HCT116 (cell line): ENCODE results near the gene C6orf62. TPM values are rescaled to one million over a fixed set of nuclear protein-coding genes. Genes with fewer than 3 reads are reported as not detected.
"Not testable (repeated sequence)": the region's sequence is repeated elsewhere in the genome, so short reads cannot be mapped to it uniquely, and the experiment has no call there.

Experiments
- ATAC-seq: fragments of 200-7000 bp; cut with Tn5 transposase; 2 replicates; pipeline ENCODE4 v1.9.1; 2020; ENCODE audit warnings: mild to moderate bottlenecking, moderate library complexity
- BruUV-seq: library from RNA; stranded (reverse); fragments of 400-500 nt; replicated peaks from 2 replicates; lab custom pipeline; 2021; lab: Mats Ljungman, UMichigan
- CTCF ChIA-PET: fragments of 300-600 bp; sonication (Branson Sonifier 250); formaldehyde crosslinking; loops from one replicate; lab custom pipeline; 2021; ENCODE audit warnings: antibody characterized with exemption; lab: Charles Lee
- POLR2A ChIA-PET: fragments of 300-600, 350-600 bp; sonication (Branson Sonifier 250); formaldehyde crosslinking; loops from one replicate; lab custom pipeline; 2021; ENCODE audit warnings: antibody characterized with exemption; lab: Charles Lee
- RAD21 ChIA-PET, 2 experiments: fragments of 300-600 bp; sonication (Branson Sonifier 250); formaldehyde crosslinking; loops; one replicate each; lab custom pipeline; 2023; ENCODE audit warnings: low total read pairs in 2 of 2; ENCODE audit not compliant: uncharacterized antibody in 2 of 2, unreplicated experiment in 2 of 2, low non-redundant PET in 1 of 2; lab: Charles Lee
- DNase-seq: peaks from one replicate; pipeline ENCODE4 v3.0.0-alpha.2; 2010; ENCODE audit warnings: low read depth, low spot score
- H2AFZ ChIP-seq: fragments of 200-600 bp; shearing (Covaris generic), sonication (generic); 2 replicates; pipeline ENCODE4 v1.6.1; 2017; ENCODE audit warnings: low read depth, mixed run types, mixed read lengths, antibody characterized with exemption, low read length; ENCODE audit not compliant: poor library complexity, severe bottlenecking
- H3K27ac ChIP-seq: 2 replicates; pipeline ENCODE4 v1.5.1; 2012; ENCODE audit warnings: low read depth, low read length
- H3K27me3 ChIP-seq: fragments of 200-600 bp; sonication (generic); 2 replicates; pipeline ENCODE4 v1.6.1; 2016; ENCODE audit warnings: mixed run types, low read length, mixed read lengths; ENCODE audit not compliant: insufficient read depth
- H3K36me3 ChIP-seq, 2 experiments: fragments of 200-500 bp in 1 of 2; fragments of 200-600 bp in 1 of 2; sonication (Bioruptor generic) in 1 of 2; sonication (generic) in 1 of 2; 2 replicates each; pipeline versions ENCODE4 v1.5.1 to v1.6.1; 2014 to 2016; ENCODE audit warnings: low read length in 2 of 2, inconsistent platforms in 1 of 2, mixed read lengths in 1 of 2, mixed run types in 1 of 2; ENCODE audit not compliant: insufficient read depth in 2 of 2, control insufficient read depth in 1 of 2
- H3K4me1 ChIP-seq, 2 experiments: fragments of 200-600 bp in 1 of 2; sonication (generic) in 1 of 2; 2 replicates each; pipeline versions ENCODE4 v1.5.1 to v1.6.1; 2012 to 2017; ENCODE audit warnings: low read length in 2 of 2, inconsistent platforms in 1 of 2, mild to moderate bottlenecking in 1 of 2, mixed read lengths in 1 of 2, mixed run types in 1 of 2, moderate library complexity in 1 of 2; ENCODE audit not compliant: insufficient read depth in 2 of 2, control insufficient read depth in 1 of 2
- H3K4me2 ChIP-seq: fragments of 200-600 bp; sonication (generic); 2 replicates; pipeline ENCODE4 v1.6.1; 2017; ENCODE audit warnings: mixed run types, low read length, mixed read lengths
- H3K4me3 ChIP-seq, 2 experiments: fragments of 200-600 bp in 1 of 2; sonication (generic) in 1 of 2; replicated peaks in 1 of 2; 2 replicates each; pipeline ENCODE4 v1.5.1; 2011 to 2016; ENCODE audit warnings: low read length in 2 of 2, control low read depth in 1 of 2, low read depth in 1 of 2, mild to moderate bottlenecking in 1 of 2, mixed read lengths in 1 of 2, mixed run types in 1 of 2
- H3K79me2 ChIP-seq: fragments of 200-600 bp; sonication (generic); 2 replicates; pipeline ENCODE4 v1.6.1; 2017; ENCODE audit warnings: mild to moderate bottlenecking, mixed run types, low read length, moderate library complexity, mixed read lengths; ENCODE audit not compliant: insufficient read depth
- H3K9ac ChIP-seq: fragments of 200-600 bp; sonication (generic); 2 replicates; pipeline ENCODE4 v1.6.1; 2016; ENCODE audit warnings: low read length, mixed read lengths
- H3K9me2 ChIP-seq: fragments of 200-600 bp; sonication (generic), shearing (Covaris generic); 2 replicates; pipeline ENCODE4 v1.6.1; 2017; ENCODE audit warnings: mixed run types, mild to moderate bottlenecking, moderate library complexity; ENCODE audit not compliant: insufficient read depth
- H3K9me3 ChIP-seq, 2 experiments: fragments of 200-500 bp in 1 of 2; fragments of 200-600 bp in 1 of 2; sonication (Bioruptor generic) in 1 of 2; sonication (generic) in 1 of 2; 2 replicates each; pipeline ENCODE4 v1.6.1; 2014 to 2017; ENCODE audit warnings: low read length in 2 of 2, mixed read lengths in 2 of 2, inconsistent platforms in 1 of 2, low read depth in 1 of 2, mild to moderate bottlenecking in 1 of 2, mixed run types in 1 of 2, moderate library complexity in 1 of 2; ENCODE audit not compliant: control insufficient read depth in 1 of 2, insufficient read depth in 1 of 2
- H4K20me1 ChIP-seq: fragments of 200-600 bp; sonication (generic), shearing (Covaris generic); 2 replicates; pipeline ENCODE4 v1.6.1; 2017; ENCODE audit warnings: mixed run types, mild to moderate bottlenecking, moderate library complexity; ENCODE audit not compliant: insufficient read depth
- CBX3 ChIP-seq: IDR thresholded peaks from 2 replicates; pipeline ENCODE4 v1.6.1; 2012; ENCODE audit warnings: low read depth
- ELF1 ChIP-seq: IDR thresholded peaks from 2 replicates; pipeline ENCODE4 v1.6.1; 2012; ENCODE audit warnings: low read depth, borderline replicate concordance
- EZH2phosphoT487 ChIP-seq: fragments of 200-600 bp; IDR thresholded peaks from 2 replicates; pipeline ENCODE4 v1.6.1; 2018; ENCODE audit warnings: antibody characterized with exemption, borderline replicate concordance
- FOSL1 ChIP-seq: IDR thresholded peaks from 2 replicates; pipeline ENCODE4 v1.6.1; 2012; ENCODE audit warnings: low read depth
- JUND ChIP-seq: IDR thresholded peaks from 2 replicates; pipeline ENCODE4 v1.6.1; 2012
- POLR2A ChIP-seq: IDR thresholded peaks from 2 replicates; pipeline ENCODE4 v1.7.0; 2011; ENCODE audit warnings: borderline replicate concordance; ENCODE audit not compliant: insufficient read depth, insufficient read length; ENCODE audit errors: extremely low read depth
- POLR2AphosphoS5 ChIP-seq: IDR thresholded peaks from 2 replicates; pipeline ENCODE4 v1.6.1; 2011; ENCODE audit warnings: mild to moderate bottlenecking, low read depth, low read length, moderate library complexity
- SIN3A ChIP-seq: IDR thresholded peaks from 2 replicates; pipeline ENCODE4 v1.6.1; 2012; ENCODE audit warnings: low read depth
- SP1 ChIP-seq: IDR thresholded peaks from 2 replicates; pipeline ENCODE4 v1.6.1; 2012; ENCODE audit warnings: low read depth
- SRF ChIP-seq: IDR thresholded peaks from 2 replicates; pipeline ENCODE4 v1.6.1; 2012; ENCODE audit warnings: low read depth
- TCF7L2 ChIP-seq: IDR thresholded peaks from 2 replicates; pipeline ENCODE4 v1.7.0; 2011; ENCODE audit warnings: borderline replicate concordance, inconsistent platforms; ENCODE audit not compliant: insufficient read depth, insufficient read length; ENCODE audit errors: extremely low read depth
- ZFX ChIP-seq: fragments of 450-650 bp; IDR thresholded peaks from 2 replicates; pipeline ENCODE4 v1.6.1; 2017
- intact Hi-C: fragments of 100-400 bp; cut with micrococcal nuclease; formaldehyde crosslinking; loops from 2 replicates; pipeline ENCODE4 v1.10.0; 2022
- total RNA-seq: library from RNA; stranded (reverse); gene quantifications from one replicate; pipeline ENCODE4 v1.2.1, GENCODE V29; 2021; ENCODE audit not compliant: unreplicated experiment
- TF ChIP-seq, protein P1 (sequence below): IDR thresholded peaks from 2 replicates; pipeline ENCODE4 v1.6.1; 2012; ENCODE audit warnings: low read depth
- TF ChIP-seq, protein P2 (sequence below): IDR thresholded peaks from 2 replicates; pipeline ENCODE4 v1.6.1; 2012
- TF ChIP-seq, protein P3 (sequence below): IDR thresholded peaks from 2 replicates; pipeline ENCODE4 v1.6.1; 2012

Gene C6orf62
- total RNA-seq, 1 experiment from 2014 or later, result 103 TPM

DNA sequence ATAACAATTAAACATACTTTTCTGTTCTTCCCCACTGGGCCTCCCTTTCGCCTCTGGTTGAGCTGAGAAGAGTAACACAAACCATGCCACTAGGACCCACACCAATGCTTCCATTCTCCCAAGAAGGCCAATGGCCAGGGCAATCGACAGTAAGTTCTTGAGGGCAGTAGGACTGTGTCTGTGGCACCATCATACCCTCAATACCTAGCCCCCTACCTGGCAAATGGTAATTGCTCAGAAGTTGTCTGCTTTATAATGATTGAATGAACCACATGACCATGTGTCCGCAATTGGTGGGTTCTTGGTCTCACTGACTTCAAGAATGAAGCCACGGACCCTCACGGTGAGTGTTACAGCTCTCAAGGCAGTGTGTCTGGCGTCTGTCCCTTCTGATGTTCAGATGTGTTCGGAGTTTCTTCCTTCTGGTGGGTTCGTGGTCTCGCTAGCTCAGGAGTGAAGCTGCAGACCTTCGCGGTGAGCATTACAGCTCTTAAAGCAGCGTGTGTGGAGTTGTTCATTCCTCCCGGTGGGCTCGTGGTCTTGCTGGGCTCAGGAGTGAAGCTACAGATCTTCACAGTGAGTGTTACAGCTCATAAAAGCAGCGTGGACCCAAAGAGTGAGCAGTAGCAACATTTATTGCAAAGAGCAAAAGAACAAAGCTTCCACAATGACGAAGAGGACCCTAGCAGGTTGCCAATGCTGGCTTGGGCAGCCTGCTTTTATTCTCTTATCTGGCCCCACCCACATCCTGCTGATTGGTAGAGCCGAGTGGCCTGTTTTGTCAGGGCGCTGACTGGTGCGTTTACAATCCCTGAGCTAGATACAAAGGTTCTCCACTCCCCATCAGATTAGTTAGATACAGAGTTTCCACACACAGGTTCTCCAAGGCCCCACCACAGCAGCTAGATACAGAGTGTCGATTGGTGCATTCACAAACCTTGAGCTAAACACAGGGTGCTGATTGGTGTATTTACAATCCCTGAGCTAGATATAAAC lies 46.2 kb upstream of the C6orf62 start:
- POLR2A ChIA-PET, H3K27ac ChIP-seq, H3K4me3 ChIP-seq, H2AFZ ChIP-seq, H3K79me2 ChIP-seq, H3K27me3 ChIP-seq, H3K36me3 ChIP-seq, H4K20me1 ChIP-seq, RAD21 ChIA-PET, BruUV-seq, H3K9ac ChIP-seq, ATAC-seq, DNase-seq, H3K9me2 ChIP-seq, H3K9me3 ChIP-seq, H3K4me2 ChIP-seq, H3K4me1 ChIP-seq: not testable (repeated sequence)
- intact Hi-C loops, result loop anchor here (5.0 kb wide), 3 partner anchors 43 to 333 kb away; no protein-coding TSS in a partner anchor
- peak; percentile 15 for TF ChIP-seq POLR2A
- CTCF ChIA-PET, result interaction anchor here (1.3 to 1.4 kb wide), 2 partner anchors 184 to 376 kb away, joined by 4 to 7 read pairs; no protein-coding TSS in a partner anchor

- ChIA-PET CTCF (no interaction called here), POLR2A (no interaction called here), RAD21 (no interaction called here)
- Histone ChIP-seq H3K4me3 (no peak overlapping the region), H4K20me1 (no peaks in the 10 kb centered on the region), H3K4me1 (peaks cover 0 to 9% of the 10 kb centered on the region in 2 experiments; a peak in 1 of 4 replicates), H3K27me3 (no peaks in the 10 kb centered on the region), H3K9ac (no peak overlapping the region), H3K9me3 (no peaks in the 10 kb centered on the region), H3K36me3 (no peaks in the 10 kb centered on the region), H3K4me2 (no peak overlapping the region), H3K79me2 (no peaks in the 10 kb centered on the region), H3K9me2 (no peaks in the 10 kb centered on the region), H2AFZ (no peak overlapping the region), H3K27ac (no peak overlapping the region)
- BruUV-seq, result no TSS peak
- ATAC-seq (no peak), DNase-seq (no peak)
- intact Hi-C loops, result loop anchor here (5.0 kb wide), 1 partner anchor 61 kb away; no protein-coding TSS in a partner anchor
- TF ChIP-seq JUND, result no peak
- no peak for TF ChIP-seq FOSL1
- TF ChIP-seq SP1, result no peak
- TF ChIP-seq, protein P1, sequence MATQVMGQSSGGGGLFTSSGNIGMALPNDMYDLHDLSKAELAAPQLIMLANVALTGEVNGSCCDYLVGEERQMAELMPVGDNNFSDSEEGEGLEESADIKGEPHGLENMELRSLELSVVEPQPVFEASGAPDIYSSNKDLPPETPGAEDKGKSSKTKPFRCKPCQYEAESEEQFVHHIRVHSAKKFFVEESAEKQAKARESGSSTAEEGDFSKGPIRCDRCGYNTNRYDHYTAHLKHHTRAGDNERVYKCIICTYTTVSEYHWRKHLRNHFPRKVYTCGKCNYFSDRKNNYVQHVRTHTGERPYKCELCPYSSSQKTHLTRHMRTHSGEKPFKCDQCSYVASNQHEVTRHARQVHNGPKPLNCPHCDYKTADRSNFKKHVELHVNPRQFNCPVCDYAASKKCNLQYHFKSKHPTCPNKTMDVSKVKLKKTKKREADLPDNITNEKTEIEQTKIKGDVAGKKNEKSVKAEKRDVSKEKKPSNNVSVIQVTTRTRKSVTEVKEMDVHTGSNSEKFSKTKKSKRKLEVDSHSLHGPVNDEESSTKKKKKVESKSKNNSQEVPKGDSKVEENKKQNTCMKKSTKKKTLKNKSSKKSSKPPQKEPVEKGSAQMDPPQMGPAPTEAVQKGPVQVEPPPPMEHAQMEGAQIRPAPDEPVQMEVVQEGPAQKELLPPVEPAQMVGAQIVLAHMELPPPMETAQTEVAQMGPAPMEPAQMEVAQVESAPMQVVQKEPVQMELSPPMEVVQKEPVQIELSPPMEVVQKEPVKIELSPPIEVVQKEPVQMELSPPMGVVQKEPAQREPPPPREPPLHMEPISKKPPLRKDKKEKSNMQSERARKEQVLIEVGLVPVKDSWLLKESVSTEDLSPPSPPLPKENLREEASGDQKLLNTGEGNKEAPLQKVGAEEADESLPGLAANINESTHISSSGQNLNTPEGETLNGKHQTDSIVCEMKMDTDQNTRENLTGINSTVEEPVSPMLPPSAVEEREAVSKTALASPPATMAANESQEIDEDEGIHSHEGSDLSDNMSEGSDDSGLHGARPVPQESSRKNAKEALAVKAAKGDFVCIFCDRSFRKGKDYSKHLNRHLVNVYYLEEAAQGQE, result no peak
- TF ChIP-seq SRF, result no peak
- TF ChIP-seq ZFX, result no peak
- TF ChIP-seq POLR2AphosphoS5, result no peak
- TF ChIP-seq, protein P2, sequence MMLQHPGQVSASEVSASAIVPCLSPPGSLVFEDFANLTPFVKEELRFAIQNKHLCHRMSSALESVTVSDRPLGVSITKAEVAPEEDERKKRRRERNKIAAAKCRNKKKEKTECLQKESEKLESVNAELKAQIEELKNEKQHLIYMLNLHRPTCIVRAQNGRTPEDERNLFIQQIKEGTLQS, result no peak
- TF ChIP-seq EZH2phosphoT487, result no peak
- TF ChIP-seq ELF1, result no peak
- TF ChIP-seq, protein P3, sequence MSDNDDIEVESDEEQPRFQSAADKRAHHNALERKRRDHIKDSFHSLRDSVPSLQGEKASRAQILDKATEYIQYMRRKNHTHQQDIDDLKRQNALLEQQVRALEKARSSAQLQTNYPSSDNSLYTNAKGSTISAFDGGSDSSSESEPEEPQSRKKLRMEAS, result no peak
- TF ChIP-seq SIN3A, result no peak
- no peak for TF ChIP-seq TCF7L2
- TF ChIP-seq CBX3, result no peak
Measured at GRCh38 chr6:24763578-24763977, 44.6 kb upstream of the C6orf62 start.
